Loucy (cell line): ENCODE data around the gene SDK2.

Experiments
- H2AFZ ChIP-seq: fragments of 200-600 bp; sonication (generic); 2 replicates; pipeline ENCODE4 v1.6.0; 2016; ENCODE audit warnings: antibody characterized with exemption, mild to moderate bottlenecking, low read length, moderate library complexity
- H3F3A ChIP-seq: fragments of 200-600 bp; 2 replicates; pipeline ENCODE4 v1.6.0; 2016; ENCODE audit warnings: antibody characterized with exemption, low read depth, mild to moderate bottlenecking
- H3K27me3 ChIP-seq: fragments of 200-600 bp; sonication (generic); 2 replicates; pipeline ENCODE4 v1.6.1; 2014; ENCODE audit warnings: low read length, mild to moderate bottlenecking; ENCODE audit not compliant: insufficient read depth, poor library complexity, severe bottlenecking
- H3K36me3 ChIP-seq: fragments of 200-600 bp; sonication (generic); 2 replicates; pipeline ENCODE4 v1.6.1; 2016; ENCODE audit warnings: low read length; ENCODE audit not compliant: insufficient read depth
- H3K4me1 ChIP-seq: fragments of 200-600 bp; sonication (generic); 2 replicates; pipeline ENCODE4 v1.5.1; 2014; ENCODE audit warnings: low read length, mild to moderate bottlenecking; ENCODE audit not compliant: insufficient read depth, poor library complexity, severe bottlenecking
- H3K4me2 ChIP-seq: fragments of 200-600 bp; sonication (generic); 2 replicates; pipeline ENCODE4 v1.6.0; 2014; ENCODE audit warnings: antibody characterized with exemption, low read length, low read depth, mild to moderate bottlenecking; ENCODE audit not compliant: poor library complexity, severe bottlenecking
- H3K4me3 ChIP-seq: fragments of 200-600 bp; sonication (generic); 2 replicates; pipeline ENCODE4 v1.5.1; 2014; ENCODE audit warnings: low read length, mild to moderate bottlenecking, mixed read lengths; ENCODE audit not compliant: poor library complexity, severe bottlenecking
- H3K79me2 ChIP-seq: fragments of 200-600 bp; sonication (generic); 2 replicates; pipeline ENCODE4 v1.6.1; 2014; ENCODE audit warnings: low read length; ENCODE audit not compliant: insufficient read depth
- H3K9ac ChIP-seq: fragments of 200-600 bp; sonication (generic); 2 replicates; pipeline ENCODE4 v1.6.0; 2014; ENCODE audit warnings: mild to moderate bottlenecking, low read depth, low read length, moderate library complexity; ENCODE audit not compliant: poor library complexity, severe bottlenecking
- H3K9me2 ChIP-seq: fragments of 200-600 bp; sonication (generic); replicated peaks from 2 replicates; pipeline ENCODE4 v1.6.1; 2016; ENCODE audit warnings: low read depth, low read length, mixed read lengths
- H3K9me3 ChIP-seq: fragments of 200-600 bp; sonication (generic); 2 replicates; pipeline ENCODE4 v1.6.1; 2014; ENCODE audit warnings: mild to moderate bottlenecking, antibody characterized with exemption, low read length, low read depth; ENCODE audit not compliant: insufficient read depth
- H4K20me1 ChIP-seq: fragments of 200-600 bp; sonication (generic); 2 replicates; pipeline ENCODE4 v1.6.0; 2014; ENCODE audit warnings: antibody characterized with exemption, low read length, mild to moderate bottlenecking; ENCODE audit not compliant: insufficient read depth, poor library complexity, severe bottlenecking
- EZH2phosphoT487 ChIP-seq: fragments of 200-600 bp; IDR thresholded peaks from 2 replicates; pipeline ENCODE4 v1.6.1; 2018; ENCODE audit warnings: antibody characterized with exemption, mild to moderate bottlenecking, moderate library complexity, borderline replicate concordance
- TF ChIP-seq, protein P1 (sequence below): fragments of 200-600 bp; sonication (generic); conservative IDR thresholded peaks from 2 replicates; pipeline ENCODE4 v1.5.1; 2014; ENCODE audit warnings: mild to moderate bottlenecking, antibody characterized with exemption, low read length

Gene SDK2

DNA sequence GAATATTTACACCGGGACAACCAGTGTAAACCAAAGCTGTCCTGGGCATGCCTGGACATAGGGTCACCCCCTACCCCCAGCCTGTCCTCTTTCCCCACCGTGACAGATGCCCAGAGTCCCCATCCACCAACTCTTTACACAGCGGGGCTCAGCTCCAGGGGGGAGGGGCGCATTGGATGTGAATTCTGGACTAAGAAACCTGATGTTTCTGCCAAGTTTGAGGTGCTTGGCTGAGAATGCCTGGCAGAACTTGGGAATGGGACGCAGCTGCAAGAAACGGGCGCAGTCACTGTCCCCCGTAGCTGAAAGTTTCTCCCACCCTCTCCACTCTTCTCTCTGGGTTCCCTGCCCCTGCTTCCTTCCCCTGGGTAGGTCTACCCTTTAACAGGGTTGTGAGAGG, 264.4 kb downstream of the SDK2 start:
- H3K4me3 ChIP-seq = no peak overlapping the region
- no peaks in the 10 kb centered on the region for H3F3A ChIP-seq
- H3K4me2 ChIP-seq = no peak overlapping the region
- no peaks in the 10 kb centered on the region for H3K4me1 ChIP-seq
- H3K36me3 ChIP-seq = peaks cover 18% of the 10 kb centered on the region; the same call in 1 of the 2 replicates
- H3K9me3 ChIP-seq = no peaks in the 10 kb centered on the region
- no peaks in the 10 kb centered on the region for H3K9me2 ChIP-seq
- H4K20me1 ChIP-seq = no peaks in the 10 kb centered on the region
- H3K9ac ChIP-seq = no peak overlapping the region
- no peak for TF ChIP-seq EZH2phosphoT487
- TF ChIP-seq, protein P1, sequence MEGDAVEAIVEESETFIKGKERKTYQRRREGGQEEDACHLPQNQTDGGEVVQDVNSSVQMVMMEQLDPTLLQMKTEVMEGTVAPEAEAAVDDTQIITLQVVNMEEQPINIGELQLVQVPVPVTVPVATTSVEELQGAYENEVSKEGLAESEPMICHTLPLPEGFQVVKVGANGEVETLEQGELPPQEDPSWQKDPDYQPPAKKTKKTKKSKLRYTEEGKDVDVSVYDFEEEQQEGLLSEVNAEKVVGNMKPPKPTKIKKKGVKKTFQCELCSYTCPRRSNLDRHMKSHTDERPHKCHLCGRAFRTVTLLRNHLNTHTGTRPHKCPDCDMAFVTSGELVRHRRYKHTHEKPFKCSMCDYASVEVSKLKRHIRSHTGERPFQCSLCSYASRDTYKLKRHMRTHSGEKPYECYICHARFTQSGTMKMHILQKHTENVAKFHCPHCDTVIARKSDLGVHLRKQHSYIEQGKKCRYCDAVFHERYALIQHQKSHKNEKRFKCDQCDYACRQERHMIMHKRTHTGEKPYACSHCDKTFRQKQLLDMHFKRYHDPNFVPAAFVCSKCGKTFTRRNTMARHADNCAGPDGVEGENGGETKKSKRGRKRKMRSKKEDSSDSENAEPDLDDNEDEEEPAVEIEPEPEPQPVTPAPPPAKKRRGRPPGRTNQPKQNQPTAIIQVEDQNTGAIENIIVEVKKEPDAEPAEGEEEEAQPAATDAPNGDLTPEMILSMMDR = no peak
- no peaks in the 10 kb centered on the region for H3K79me2 ChIP-seq
- no peak overlapping the region for H2AFZ ChIP-seq
- no peaks in the 10 kb centered on the region for H3K27me3 ChIP-seq

DNA sequence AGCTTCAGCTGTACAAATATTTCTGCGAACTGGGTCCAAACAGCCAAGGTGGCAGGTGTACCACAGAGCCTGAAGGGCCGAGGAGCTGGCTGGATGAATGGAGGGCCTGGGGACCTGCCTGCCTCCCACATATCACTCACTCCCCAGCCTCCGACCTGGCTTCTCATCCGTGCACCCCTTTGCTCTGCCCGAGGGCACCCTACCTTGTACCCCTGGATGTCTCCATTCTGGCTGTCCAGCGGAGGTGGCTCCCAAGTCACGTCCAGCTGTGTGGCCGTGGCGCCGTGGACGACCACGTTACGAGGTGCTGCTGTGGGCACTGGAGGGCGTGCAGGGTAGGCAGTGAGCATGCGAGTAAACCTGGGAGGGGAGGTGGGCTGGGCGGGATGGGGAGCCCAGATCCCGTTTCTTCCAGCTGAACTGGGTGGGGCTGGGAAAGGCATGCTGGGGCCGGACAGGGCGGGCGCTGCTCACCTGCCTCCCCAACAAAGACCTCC, 265.2 kb downstream of the SDK2 start:
- H3K27me3 ChIP-seq = no peaks in the 10 kb centered on the region
- no peak overlapping the region for H3K4me2 ChIP-seq
- no peaks in the 10 kb centered on the region for H3K79me2 ChIP-seq
- H2AFZ ChIP-seq = no peak overlapping the region
- H3F3A ChIP-seq = no peaks in the 10 kb centered on the region
- H3K9ac ChIP-seq = no peak overlapping the region
- no peak for TF ChIP-seq EZH2phosphoT487
- TF ChIP-seq, protein P1 = no peak
- H4K20me1 ChIP-seq = no peaks in the 10 kb centered on the region
- H3K9me3 ChIP-seq = no peaks in the 10 kb centered on the region
- no peak overlapping the region for H3K4me3 ChIP-seq
- H3K4me1 ChIP-seq = no peaks in the 10 kb centered on the region
- no peaks in the 10 kb centered on the region for H3K9me2 ChIP-seq
- H3K36me3 ChIP-seq = peaks cover 14% of the 10 kb centered on the region; the same call in 1 of the 2 replicates

DNA sequence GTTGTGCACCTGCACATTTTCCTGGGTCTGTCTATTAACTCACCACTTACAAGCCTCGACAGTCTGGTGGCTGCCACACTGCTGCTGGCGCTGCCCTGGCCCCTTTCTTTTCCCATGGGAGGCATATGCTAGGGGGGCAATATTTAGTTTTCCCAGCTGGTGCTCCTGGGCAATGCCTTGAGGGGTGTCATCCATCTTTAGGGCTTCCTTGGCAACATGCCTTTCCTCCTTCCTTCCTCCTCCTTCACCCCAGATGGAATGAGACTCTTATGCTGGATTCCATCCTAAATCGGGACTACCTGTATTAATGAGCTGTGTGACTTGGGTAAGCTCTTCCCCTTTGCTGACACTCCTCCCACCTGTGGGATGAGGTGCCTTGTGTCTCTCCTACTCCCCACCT, 267.6 kb downstream of the SDK2 start:
- H3K4me1 ChIP-seq = no peaks in the 10 kb centered on the region
- no peaks in the 10 kb centered on the region for H3K79me2 ChIP-seq
- TF ChIP-seq EZH2phosphoT487 = no peak
- TF ChIP-seq, protein P1 = no peak
- H3F3A ChIP-seq = no peaks in the 10 kb centered on the region
- peaks cover 7% of the 10 kb centered on the region; the same call in 1 of the 2 replicates for H3K36me3 ChIP-seq
- no peak overlapping the region for H3K4me2 ChIP-seq
- H3K9me2 ChIP-seq = no peaks in the 10 kb centered on the region
- H3K9me3 ChIP-seq = no peaks in the 10 kb centered on the region
- H4K20me1 ChIP-seq = no peaks in the 10 kb centered on the region
- no peaks in the 10 kb centered on the region for H3K27me3 ChIP-seq
- H3K9ac ChIP-seq = no peak overlapping the region
- no peak overlapping the region for H3K4me3 ChIP-seq
- no peak overlapping the region for H2AFZ ChIP-seq
